Measurements from ENCODE around the gene CD177. TPM values are rescaled to one million over a fixed set of nuclear protein-coding genes. Genes with fewer than 3 reads are reported as not detected.
A peak's percentile ranks its signal among the peaks of the same experiment; 100 is the strongest.

CD177 gene
- total and polyA plus RNA-seq, 2 of the 8 experiments (the other 6 are each of a cell fraction or from before 2014, with no cell fraction given) = 3.4 to 10.0 TPM

DNA sequence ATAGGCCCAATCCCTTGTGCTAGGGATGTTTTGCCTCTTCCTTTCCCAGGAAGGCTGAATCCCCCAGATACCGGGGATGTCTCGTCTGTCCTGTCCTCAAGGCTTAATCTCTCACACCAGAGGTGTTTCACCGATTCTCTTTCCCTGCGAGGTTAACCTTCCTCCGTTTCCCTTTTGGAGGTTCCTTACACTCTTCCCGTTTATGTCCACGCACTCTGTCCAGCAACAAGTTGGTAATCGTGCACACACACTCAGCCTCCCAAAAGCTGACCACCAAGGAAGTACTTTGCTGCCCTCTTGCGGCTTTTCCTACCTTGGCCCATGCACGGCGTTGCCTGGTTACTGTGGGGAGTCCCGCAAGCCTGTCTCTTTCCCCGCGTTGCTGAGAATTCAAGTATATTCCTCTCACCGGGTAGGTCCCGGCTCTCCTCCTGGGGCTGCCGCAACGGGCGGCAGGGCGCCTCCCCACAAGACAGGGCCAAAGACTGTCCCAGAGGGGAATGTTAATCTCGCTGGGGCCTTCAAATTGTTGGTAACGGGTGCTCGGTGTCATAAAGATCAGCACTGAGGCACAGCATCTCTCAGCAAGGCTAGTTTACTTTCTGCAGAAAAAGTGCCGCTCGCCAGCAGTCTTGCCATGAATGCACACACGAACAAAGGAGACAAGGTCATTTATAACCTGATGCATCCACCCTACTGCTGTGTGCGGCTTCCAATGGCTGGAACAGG is 36.7 kb upstream of the CD177 start (continued):
- TF ChIP-seq RAD21 (IDR thresholded peaks at IDR 0.05 in 1 of 2, conservative IDR thresholded peaks at IDR 0.05 in 1 of 2; ENCODE audit: low read depth in 2 of 2, low read length in 2 of 2) (peak; percentile 86 to 89), HDAC6 (IDR thresholded peaks at IDR 0.05; ENCODE audit: low read depth, low read length) (no peak), CHD2 (IDR thresholded peaks at IDR 0.05; ENCODE audit: low read length) (no peak), HDAC2 (IDR thresholded peaks at IDR 0.05; ENCODE audit: borderline replicate concordance in 1 of 2, low read depth in 2 of 2, low read length in 2 of 2) (no peak), SIRT6 (IDR thresholded peaks at IDR 0.05; ENCODE audit: low read length) (no peak)
- TF ChIP-seq, protein P1, sequence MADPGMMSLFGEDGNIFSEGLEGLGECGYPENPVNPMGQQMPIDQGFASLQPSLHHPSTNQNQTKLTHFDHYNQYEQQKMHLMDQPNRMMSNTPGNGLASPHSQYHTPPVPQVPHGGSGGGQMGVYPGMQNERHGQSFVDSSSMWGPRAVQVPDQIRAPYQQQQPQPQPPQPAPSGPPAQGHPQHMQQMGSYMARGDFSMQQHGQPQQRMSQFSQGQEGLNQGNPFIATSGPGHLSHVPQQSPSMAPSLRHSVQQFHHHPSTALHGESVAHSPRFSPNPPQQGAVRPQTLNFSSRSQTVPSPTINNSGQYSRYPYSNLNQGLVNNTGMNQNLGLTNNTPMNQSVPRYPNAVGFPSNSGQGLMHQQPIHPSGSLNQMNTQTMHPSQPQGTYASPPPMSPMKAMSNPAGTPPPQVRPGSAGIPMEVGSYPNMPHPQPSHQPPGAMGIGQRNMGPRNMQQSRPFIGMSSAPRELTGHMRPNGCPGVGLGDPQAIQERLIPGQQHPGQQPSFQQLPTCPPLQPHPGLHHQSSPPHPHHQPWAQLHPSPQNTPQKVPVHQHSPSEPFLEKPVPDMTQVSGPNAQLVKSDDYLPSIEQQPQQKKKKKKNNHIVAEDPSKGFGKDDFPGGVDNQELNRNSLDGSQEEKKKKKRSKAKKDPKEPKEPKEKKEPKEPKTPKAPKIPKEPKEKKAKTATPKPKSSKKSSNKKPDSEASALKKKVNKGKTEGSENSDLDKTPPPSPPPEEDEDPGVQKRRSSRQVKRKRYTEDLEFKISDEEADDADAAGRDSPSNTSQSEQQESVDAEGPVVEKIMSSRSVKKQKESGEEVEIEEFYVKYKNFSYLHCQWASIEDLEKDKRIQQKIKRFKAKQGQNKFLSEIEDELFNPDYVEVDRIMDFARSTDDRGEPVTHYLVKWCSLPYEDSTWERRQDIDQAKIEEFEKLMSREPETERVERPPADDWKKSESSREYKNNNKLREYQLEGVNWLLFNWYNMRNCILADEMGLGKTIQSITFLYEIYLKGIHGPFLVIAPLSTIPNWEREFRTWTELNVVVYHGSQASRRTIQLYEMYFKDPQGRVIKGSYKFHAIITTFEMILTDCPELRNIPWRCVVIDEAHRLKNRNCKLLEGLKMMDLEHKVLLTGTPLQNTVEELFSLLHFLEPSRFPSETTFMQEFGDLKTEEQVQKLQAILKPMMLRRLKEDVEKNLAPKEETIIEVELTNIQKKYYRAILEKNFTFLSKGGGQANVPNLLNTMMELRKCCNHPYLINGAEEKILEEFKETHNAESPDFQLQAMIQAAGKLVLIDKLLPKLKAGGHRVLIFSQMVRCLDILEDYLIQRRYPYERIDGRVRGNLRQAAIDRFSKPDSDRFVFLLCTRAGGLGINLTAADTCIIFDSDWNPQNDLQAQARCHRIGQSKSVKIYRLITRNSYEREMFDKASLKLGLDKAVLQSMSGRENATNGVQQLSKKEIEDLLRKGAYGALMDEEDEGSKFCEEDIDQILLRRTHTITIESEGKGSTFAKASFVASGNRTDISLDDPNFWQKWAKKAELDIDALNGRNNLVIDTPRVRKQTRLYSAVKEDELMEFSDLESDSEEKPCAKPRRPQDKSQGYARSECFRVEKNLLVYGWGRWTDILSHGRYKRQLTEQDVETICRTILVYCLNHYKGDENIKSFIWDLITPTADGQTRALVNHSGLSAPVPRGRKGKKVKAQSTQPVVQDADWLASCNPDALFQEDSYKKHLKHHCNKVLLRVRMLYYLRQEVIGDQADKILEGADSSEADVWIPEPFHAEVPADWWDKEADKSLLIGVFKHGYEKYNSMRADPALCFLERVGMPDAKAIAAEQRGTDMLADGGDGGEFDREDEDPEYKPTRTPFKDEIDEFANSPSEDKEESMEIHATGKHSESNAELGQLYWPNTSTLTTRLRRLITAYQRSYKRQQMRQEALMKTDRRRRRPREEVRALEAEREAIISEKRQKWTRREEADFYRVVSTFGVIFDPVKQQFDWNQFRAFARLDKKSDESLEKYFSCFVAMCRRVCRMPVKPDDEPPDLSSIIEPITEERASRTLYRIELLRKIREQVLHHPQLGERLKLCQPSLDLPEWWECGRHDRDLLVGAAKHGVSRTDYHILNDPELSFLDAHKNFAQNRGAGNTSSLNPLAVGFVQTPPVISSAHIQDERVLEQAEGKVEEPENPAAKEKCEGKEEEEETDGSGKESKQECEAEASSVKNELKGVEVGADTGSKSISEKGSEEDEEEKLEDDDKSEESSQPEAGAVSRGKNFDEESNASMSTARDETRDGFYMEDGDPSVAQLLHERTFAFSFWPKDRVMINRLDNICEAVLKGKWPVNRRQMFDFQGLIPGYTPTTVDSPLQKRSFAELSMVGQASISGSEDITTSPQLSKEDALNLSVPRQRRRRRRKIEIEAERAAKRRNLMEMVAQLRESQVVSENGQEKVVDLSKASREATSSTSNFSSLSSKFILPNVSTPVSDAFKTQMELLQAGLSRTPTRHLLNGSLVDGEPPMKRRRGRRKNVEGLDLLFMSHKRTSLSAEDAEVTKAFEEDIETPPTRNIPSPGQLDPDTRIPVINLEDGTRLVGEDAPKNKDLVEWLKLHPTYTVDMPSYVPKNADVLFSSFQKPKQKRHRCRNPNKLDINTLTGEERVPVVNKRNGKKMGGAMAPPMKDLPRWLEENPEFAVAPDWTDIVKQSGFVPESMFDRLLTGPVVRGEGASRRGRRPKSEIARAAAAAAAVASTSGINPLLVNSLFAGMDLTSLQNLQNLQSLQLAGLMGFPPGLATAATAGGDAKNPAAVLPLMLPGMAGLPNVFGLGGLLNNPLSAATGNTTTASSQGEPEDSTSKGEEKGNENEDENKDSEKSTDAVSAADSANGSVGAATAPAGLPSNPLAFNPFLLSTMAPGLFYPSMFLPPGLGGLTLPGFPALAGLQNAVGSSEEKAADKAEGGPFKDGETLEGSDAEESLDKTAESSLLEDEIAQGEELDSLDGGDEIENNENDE (IDR thresholded peaks at IDR 0.05; ENCODE audit: insufficient replicate concordance, low read length) = no peak
- TF ChIP-seq, protein P2, sequence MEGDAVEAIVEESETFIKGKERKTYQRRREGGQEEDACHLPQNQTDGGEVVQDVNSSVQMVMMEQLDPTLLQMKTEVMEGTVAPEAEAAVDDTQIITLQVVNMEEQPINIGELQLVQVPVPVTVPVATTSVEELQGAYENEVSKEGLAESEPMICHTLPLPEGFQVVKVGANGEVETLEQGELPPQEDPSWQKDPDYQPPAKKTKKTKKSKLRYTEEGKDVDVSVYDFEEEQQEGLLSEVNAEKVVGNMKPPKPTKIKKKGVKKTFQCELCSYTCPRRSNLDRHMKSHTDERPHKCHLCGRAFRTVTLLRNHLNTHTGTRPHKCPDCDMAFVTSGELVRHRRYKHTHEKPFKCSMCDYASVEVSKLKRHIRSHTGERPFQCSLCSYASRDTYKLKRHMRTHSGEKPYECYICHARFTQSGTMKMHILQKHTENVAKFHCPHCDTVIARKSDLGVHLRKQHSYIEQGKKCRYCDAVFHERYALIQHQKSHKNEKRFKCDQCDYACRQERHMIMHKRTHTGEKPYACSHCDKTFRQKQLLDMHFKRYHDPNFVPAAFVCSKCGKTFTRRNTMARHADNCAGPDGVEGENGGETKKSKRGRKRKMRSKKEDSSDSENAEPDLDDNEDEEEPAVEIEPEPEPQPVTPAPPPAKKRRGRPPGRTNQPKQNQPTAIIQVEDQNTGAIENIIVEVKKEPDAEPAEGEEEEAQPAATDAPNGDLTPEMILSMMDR (IDR thresholded peaks at IDR 0.05; ENCODE audit: control extremely low read depth in 1 of 3, insufficient read depth in 1 of 3, low read depth in 1 of 3, low read length in 3 of 3) = peak; percentile 85 to 92 (median 85)
